HPDE6-E6E7 (cell line): ENCODE data around the gene ADORA2A.
"Not testable (repeated sequence)": the region's sequence is repeated elsewhere in the genome, so short reads cannot be mapped to it uniquely, and the experiment has no call there.

Source experiments
- DNase-seq: peaks from one replicate; pipeline ENCODE4 v3.0.0; 2011; ENCODE audit warnings: missing footprints; ENCODE audit errors: extremely low spot score

Gene ADORA2A

DNA sequence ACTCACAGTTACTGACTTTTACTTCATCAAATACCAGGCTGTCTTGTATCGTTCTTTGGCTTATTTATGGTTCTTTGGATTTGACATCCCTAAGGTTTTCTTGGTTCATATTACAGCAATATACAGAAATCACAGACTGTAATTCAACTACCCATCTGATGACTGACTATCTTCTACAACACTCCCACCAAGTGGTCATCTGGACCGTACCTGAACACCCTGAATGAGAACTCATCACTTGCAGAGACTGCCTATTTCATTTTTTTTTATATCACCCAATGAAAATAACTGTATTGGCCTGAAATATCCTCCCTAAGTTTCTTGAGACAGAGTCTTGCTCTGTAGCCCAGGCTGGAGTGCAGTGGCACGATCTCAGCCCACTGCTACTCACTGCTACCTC is 58.2 kb downstream of the ADORA2A start:
- DNase-seq: no peak

DNA sequence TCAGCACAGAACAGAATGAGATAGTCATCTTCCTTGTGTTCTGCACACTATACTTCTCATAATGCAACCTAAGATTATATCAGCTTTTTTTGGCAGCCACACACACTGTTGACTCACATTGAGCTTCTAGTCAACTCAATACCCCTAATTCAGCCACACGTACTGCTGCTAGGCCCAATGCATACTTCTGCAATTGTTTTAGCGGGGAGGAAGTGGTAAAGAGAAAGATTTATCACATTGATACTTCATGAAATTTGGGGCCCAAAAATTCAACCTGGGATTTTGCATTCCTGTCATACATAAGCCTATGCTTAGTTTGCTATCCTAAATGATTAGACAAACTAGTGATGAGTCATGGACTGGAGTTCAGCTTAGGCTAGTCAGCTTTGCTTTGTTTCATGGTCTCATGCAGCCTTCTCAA is 59.1 kb downstream of the ADORA2A start:
- no peak for DNase-seq

DNA sequence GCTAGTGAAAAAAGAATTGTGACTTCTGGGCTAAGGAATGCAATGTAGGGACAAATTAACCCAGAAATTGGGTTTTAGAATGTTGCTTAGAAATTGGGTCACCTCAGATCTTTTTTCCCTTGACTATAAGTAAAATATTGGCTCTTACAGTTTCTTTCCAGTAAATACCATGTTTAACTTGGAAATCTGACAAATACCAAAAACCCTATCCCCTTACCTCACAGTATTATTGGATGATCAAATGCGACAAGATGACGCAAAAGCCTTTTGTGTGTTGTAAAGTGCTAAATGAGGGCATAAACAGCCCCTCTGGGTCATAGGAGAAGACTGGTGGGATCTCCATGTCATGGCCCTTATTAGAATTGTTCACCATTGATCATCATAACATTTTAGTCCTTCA is 61.6 kb downstream of the ADORA2A start:
- DNase-seq: no peak

DNA sequence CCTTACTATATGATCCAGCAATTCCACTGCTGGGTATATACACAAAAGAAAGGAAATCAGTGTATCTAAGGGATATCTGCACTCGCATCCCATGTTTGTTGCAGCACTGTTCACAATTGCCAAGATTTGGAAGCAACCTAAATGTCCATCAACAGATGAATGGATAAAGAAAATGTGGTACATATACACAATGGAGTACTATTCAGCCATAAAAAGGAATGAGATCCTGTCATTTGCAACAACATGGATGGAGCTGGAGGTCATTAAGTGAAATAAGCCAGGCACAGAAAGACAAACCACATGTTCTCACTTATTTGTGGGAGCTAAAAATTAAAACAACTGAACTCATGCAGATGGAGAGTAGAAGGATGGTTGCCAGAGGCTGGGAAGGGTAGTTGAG is 62.0 kb downstream of the ADORA2A start:
- DNase-seq: not testable (repeated sequence)
